Testis (tissue), 3 donors: ENCODE data around the gene CACNA1C. TPM values are rescaled to one million over a fixed set of nuclear protein-coding genes. Genes with fewer than 3 reads are reported as not detected.

ENCODE experiments used
- DNase-seq: peaks from one replicate; pipeline ENCODE4 v3.0.0-alpha.2; 2019
- H3K27ac ChIP-seq, 2 donors: fragments of 200-600 bp; sonication (generic); one replicate each; pipeline ENCODE4 v1.5.1; 2019
- H3K27me3 ChIP-seq: fragments of 200-600 bp; sonication (generic); one replicate; pipeline ENCODE4 v1.5.1; 2019
- H3K36me3 ChIP-seq: fragments of 200-600 bp; sonication (generic); one replicate; pipeline ENCODE4 v1.5.1; 2017; ENCODE audit warnings: low read depth; ENCODE audit errors: missing control alignments
- H3K4me1 ChIP-seq: fragments of 200-600 bp; sonication (generic); one replicate; pipeline ENCODE4 v1.5.1; 2019
- H3K4me3 ChIP-seq, 2 donors: fragments of 200-600 bp; sonication (generic); one replicate each; pipeline ENCODE4 v1.5.1; 2017 to 2019
- H3K9me3 ChIP-seq: fragments of 200-600 bp; sonication (generic); one replicate; pipeline ENCODE4 v1.5.1; 2017
- POLR2A ChIP-seq: fragments of 450-650 bp; IDR thresholded peaks from one replicate; pipeline ENCODE4 v1.6.1; 2017; ENCODE audit warnings: antibody characterized with exemption, mild to moderate bottlenecking, moderate library complexity
- WGBS, 2 donors: methylation state at CpG; one replicate each; pipeline ENCODE4 v1.1.5; 2018; 5-methylcytosine and 5-hydroxymethylcytosine counted together
- intact Hi-C: fragments of 100-400 bp; cut with DNase I; formaldehyde crosslinking; loops from one replicate; pipeline ENCODE4 v1.15.1; 2023; ENCODE audit warnings: low total_unique reads
- polyA plus RNA-seq: library from polyadenylated mRNA; stranded (reverse); fragments of 350-450 nt; fragmentation: Illumina TruSeq; extraction: RNeasy Lipid Tissue Mini Kit (QIAGEN cat#74804); gene quantifications from one replicate; pipeline ENCODE4 v1.2.3, GENCODE V29; 2014; ENCODE audit warnings: low read depth, low replicate concordance; ENCODE audit not compliant: insufficient read depth
- total RNA-seq, 2 donors: library from RNA; depleted of rRNA; stranded (reverse); fragments of >200 nt; gene quantifications; one replicate each; pipeline ENCODE4 v1.2.3, GENCODE V29; 2016
- TF ChIP-seq, protein P1 (sequence below), 3 experiments: fragments of 450-650 bp in 2 of 3; fragments of 200-600 bp in 1 of 3; sonication (generic) in 1 of 3; IDR thresholded peaks; one replicate each; pipeline ENCODE4 v1.5.1; 2016 to 2019; ENCODE audit warnings: antibody characterized with exemption in 3 of 3, mild to moderate bottlenecking in 2 of 3, moderate library complexity in 1 of 3

CACNA1C gene
- total and polyA plus RNA-seq, 3 donors from 2014 or later = 20.3 to 36.8 (median 32.0) TPM

DNA sequence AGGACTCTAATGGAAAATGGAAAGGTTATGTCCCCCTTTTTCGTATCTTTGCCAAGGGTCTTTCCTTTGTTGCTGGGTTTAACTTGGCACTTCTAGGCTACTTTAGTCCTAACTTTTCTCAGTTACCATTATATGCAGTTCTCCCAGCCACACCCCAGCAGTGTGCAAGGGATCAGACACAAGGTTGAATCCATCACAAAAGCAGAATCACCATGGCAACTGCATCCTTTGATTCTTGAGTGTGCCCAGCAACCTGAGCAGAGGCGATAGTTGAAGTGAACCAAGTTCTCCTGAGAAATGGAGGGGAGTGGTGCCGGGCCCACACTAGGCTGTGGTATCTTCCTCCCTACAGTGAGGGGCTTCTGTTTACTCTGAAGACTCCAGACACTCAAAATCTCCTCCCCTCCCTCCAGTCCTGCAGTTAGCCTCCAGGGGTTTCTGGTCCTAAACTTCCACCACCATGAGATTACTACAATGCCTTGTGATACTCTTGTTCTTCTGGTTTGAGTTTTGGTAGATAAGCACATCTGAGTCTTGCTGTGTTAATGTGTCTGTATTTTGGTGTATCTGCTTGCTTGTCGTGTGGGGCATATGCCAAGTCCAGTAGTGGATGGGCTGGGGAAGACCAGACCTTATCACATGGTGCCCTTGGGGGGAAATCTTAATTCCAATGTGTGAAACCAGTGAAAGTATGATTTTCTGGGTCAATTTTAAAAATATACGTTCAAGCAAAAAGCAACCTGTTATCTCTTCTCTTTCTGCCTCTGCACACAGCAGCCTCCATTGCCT lies 183.9 kb downstream of the CACNA1C start:
- 87 to 89% methylated on average over 5 of the region's 5 CpGs for WGBS, 2 donors
- Histone ChIP-seq H3K4me3 (no peak overlapping the region), H3K36me3 (no peaks in the 10 kb centered on the region), H3K27me3 (no peaks in the 10 kb centered on the region), H3K27ac (no peak overlapping the region), H3K4me1 (no peaks in the 10 kb centered on the region), H3K9me3 (no peaks in the 10 kb centered on the region)
- intact Hi-C loops = no loop called here
- TF ChIP-seq, protein P1, sequence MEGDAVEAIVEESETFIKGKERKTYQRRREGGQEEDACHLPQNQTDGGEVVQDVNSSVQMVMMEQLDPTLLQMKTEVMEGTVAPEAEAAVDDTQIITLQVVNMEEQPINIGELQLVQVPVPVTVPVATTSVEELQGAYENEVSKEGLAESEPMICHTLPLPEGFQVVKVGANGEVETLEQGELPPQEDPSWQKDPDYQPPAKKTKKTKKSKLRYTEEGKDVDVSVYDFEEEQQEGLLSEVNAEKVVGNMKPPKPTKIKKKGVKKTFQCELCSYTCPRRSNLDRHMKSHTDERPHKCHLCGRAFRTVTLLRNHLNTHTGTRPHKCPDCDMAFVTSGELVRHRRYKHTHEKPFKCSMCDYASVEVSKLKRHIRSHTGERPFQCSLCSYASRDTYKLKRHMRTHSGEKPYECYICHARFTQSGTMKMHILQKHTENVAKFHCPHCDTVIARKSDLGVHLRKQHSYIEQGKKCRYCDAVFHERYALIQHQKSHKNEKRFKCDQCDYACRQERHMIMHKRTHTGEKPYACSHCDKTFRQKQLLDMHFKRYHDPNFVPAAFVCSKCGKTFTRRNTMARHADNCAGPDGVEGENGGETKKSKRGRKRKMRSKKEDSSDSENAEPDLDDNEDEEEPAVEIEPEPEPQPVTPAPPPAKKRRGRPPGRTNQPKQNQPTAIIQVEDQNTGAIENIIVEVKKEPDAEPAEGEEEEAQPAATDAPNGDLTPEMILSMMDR (IDR thresholded peaks at IDR 0.05) = no peak
- TF ChIP-seq POLR2A = no peak
- no peak for DNase-seq

DNA sequence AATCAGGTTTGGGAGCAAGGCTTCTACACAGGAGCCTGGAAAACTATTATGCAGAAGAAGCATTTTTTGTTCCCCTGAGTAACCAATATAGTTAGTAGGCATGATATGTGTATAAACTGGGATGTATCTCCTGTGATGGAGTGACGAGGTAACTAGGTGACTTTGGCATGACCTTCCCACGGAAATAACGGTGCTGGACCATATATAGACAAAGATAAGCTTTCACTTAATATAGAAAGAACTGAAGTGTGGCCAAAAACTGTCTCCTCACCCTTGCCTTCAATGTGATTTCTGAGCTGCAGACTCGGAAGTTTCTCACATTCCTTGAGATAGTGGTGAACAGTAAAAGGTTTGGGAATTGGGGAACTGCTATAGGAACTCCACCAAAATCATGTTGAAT lies 185.3 kb downstream of the CACNA1C start:
- intact Hi-C loops = no loop called here
- 62 to 67% methylated on average over 4 of the region's 4 CpGs for WGBS, 2 donors
- no peaks in the 10 kb centered on the region for H3K4me1 ChIP-seq
- no peak overlapping the region for H3K27ac ChIP-seq
- TF ChIP-seq, protein P1 (IDR thresholded peaks at IDR 0.05) = no peak
- TF ChIP-seq POLR2A = no peak
- no peaks in the 10 kb centered on the region for H3K27me3 ChIP-seq
- no peaks in the 10 kb centered on the region for H3K9me3 ChIP-seq
- H3K36me3 ChIP-seq = no peaks in the 10 kb centered on the region
- no peak for DNase-seq
- no peak overlapping the region for H3K4me3 ChIP-seq

DNA sequence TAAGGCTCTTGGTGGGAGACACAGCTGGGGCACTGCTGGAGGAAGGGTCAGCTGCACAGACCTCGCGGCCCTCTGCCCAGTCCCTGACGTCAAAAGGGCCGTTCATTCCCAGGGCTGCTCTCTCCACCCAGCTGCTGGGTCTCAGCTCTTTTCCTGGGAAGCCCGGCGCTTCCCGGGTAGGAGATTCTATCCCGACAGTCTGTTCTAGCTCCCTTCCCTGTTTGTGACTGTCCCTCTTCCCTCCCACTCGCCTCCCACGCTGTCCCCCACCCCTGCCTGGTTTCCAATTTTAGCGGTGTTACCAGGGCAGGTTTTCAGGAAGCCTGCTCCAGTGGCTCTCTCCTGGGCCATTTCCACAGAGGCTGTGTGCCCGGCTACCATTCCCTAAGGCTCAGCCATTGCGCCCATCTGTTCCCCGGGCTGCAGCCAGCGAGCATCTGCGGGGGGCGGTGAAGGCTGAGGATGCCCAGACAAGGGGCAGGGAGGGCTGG lies 186.6 kb downstream of the CACNA1C start:
- H3K9me3 ChIP-seq = no peaks in the 10 kb centered on the region
- TF ChIP-seq, protein P1 (IDR thresholded peaks at IDR 0.05) = no peak
- TF ChIP-seq POLR2A = no peak
- H3K4me3 ChIP-seq = no peak overlapping the region
- no peaks in the 10 kb centered on the region for H3K27me3 ChIP-seq
- 57 to 77% methylated on average over 17 of the region's 17 CpGs for WGBS, 2 donors
- DNase-seq = no peak
- no peaks in the 10 kb centered on the region for H3K4me1 ChIP-seq
- no peaks in the 10 kb centered on the region for H3K36me3 ChIP-seq
- no peak overlapping the region for H3K27ac ChIP-seq
- intact Hi-C loops = no loop called here

DNA sequence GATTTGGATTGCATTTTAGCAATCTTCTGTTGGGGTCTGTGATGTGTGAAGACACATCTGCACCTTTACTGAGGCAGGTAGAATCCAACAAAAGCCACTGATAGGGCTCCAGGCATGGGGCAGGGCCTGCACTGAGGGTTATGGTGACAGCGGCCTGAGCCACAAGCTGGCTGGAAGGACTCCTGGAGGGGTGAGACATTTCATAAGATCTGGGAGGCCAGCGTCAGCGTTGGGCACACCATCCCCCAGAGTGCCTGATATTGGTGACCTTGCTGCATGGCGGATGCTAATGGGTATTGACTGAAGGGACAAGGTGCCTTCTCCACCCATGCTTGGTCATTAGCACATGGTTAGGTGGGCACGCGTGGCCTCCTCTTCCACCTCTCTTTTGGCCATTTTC lies 187.6 kb downstream of the CACNA1C start:
- TF ChIP-seq, protein P1 (IDR thresholded peaks at IDR 0.05) = no peak
- TF ChIP-seq POLR2A = no peak
- no peak for DNase-seq
- no peaks in the 10 kb centered on the region for H3K4me1 ChIP-seq
- H3K4me3 ChIP-seq = no peak overlapping the region
- no peak overlapping the region for H3K27ac ChIP-seq
- no peaks in the 10 kb centered on the region for H3K36me3 ChIP-seq
- intact Hi-C loops = no loop called here
- H3K27me3 ChIP-seq = no peaks in the 10 kb centered on the region
- whole genome bisulfite sequencing, 2 donors = 93% methylated on average over 6 of the region's 6 CpGs
- H3K9me3 ChIP-seq = no peaks in the 10 kb centered on the region

DNA sequence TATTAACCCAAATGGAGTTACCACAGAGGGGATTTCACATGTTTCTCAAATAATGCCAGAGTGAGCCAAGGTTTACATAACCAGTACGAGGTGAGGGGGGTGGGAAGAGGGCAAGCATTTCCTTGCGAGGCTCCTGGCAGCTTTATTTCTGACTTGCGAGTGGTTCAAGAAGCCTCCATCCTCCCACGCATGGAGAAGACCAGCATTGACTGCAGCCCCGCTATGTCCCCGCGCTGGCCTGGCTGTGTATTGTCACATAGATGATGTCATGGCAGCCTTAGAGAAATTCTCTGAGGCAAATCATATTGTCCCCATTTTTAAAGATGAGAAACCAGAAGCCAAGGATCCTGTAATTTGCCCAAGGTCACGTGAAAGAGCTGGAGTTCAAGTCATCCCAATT lies 188.2 kb downstream of the CACNA1C start:
- Histone ChIP-seq H3K27ac (no peak overlapping the region), H3K9me3 (no peaks in the 10 kb centered on the region), H3K4me1 (no peaks in the 10 kb centered on the region), H3K27me3 (no peaks in the 10 kb centered on the region), H3K36me3 (no peaks in the 10 kb centered on the region), H3K4me3 (no peak overlapping the region)
- WGBS, 2 donors = 87 to 88% methylated on average over 8 of the region's 8 CpGs
- no peak for DNase-seq
- intact Hi-C loops = no loop called here
- TF ChIP-seq, protein P1 (IDR thresholded peaks at IDR 0.05) = no peak
- TF ChIP-seq POLR2A = no peak
